ENCODE data around the gene CUEDC1. TPM values are rescaled to one million over a fixed set of nuclear protein-coding genes. Genes with fewer than 3 reads are reported as not detected.

Gene CUEDC1
- total and polyA plus RNA-seq, 9 of the 15 experiments (the other 6 are each of a cell fraction or from before 2014, with no cell fraction given) = 0.20 to 4.1 (median 1.6) TPM; not detected in 1

GRCh38 chr17:57849874-57850754 is 105.1 kb downstream of the CUEDC1 start, which contains the start of gene MRPS23 (continued):
- TF ChIP-seq ZBTB43 (CRISPR knock-in tag; IDR thresholded peaks at IDR 0.05) (no peak), LEF1 (IDR thresholded peaks at IDR 0.05) (no peak), MYNN (IDR thresholded peaks at IDR 0.05) (no peak), MYNN (CRISPR knock-in tag; IDR thresholded peaks at IDR 0.05) (no peak), ZNF280A (IDR thresholded peaks at IDR 0.05; ENCODE audit: low read depth, partially characterized antibody) (no peak), IRF2 (CRISPR knock-in tag; IDR thresholded peaks at IDR 0.05) (no peak; the same call in 1 of the 2 replicates), ZNF79 (CRISPR knock-in tag; IDR thresholded peaks at IDR 0.05; ENCODE audit: low read depth) (no peak), ASH1L (IDR thresholded peaks at IDR 0.05; ENCODE audit: borderline replicate concordance, low read depth, partially characterized antibody) (no peak), MTA3 (IDR thresholded peaks at IDR 0.05; ENCODE audit: borderline replicate concordance) (peak; percentile 86; the same call in 1 of the 2 replicates), ZNF445 (CRISPR knock-in tag; IDR thresholded peaks at IDR 0.05; ENCODE audit: low read depth) (no peak), BRD9 (IDR thresholded peaks at IDR 0.05; ENCODE audit: low read depth, partially characterized antibody) (no peak), DIDO1 (tag; IDR thresholded peaks at IDR 0.05; ENCODE audit: low read depth) (peak; percentile 91), GATAD2A (IDR thresholded peaks at IDR 0.05) (no peak), ARID2 (IDR thresholded peaks at IDR 0.05) (no peak), ZNF133 (CRISPR knock-in tag; IDR thresholded peaks at IDR 0.05) (no peak), CHD1 (IDR thresholded peaks at IDR 0.05; ENCODE audit: low read length) (no peak), TBL1XR1 (IDR thresholded peaks at IDR 0.05; ENCODE audit: low read length in 2 of 2) (peak; percentile 67 to 73; a peak in 2 of 4 replicates), ZSCAN32 (CRISPR knock-in tag; IDR thresholded peaks at IDR 0.05) (0 out of 2 replicates have a peak, but pooled peaks have one; percentile 15), NELFE (IDR thresholded peaks at IDR 0.05; ENCODE audit: insufficient read depth, insufficient read length) (no peak)
- TF ChIP-seq, protein P1, sequence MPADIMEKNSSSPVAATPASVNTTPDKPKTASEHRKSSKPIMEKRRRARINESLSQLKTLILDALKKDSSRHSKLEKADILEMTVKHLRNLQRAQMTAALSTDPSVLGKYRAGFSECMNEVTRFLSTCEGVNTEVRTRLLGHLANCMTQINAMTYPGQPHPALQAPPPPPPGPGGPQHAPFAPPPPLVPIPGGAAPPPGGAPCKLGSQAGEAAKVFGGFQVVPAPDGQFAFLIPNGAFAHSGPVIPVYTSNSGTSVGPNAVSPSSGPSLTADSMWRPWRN (IDR thresholded peaks at IDR 0.05; ENCODE audit: low read depth) = no peak
- TF ChIP-seq, protein P2, sequence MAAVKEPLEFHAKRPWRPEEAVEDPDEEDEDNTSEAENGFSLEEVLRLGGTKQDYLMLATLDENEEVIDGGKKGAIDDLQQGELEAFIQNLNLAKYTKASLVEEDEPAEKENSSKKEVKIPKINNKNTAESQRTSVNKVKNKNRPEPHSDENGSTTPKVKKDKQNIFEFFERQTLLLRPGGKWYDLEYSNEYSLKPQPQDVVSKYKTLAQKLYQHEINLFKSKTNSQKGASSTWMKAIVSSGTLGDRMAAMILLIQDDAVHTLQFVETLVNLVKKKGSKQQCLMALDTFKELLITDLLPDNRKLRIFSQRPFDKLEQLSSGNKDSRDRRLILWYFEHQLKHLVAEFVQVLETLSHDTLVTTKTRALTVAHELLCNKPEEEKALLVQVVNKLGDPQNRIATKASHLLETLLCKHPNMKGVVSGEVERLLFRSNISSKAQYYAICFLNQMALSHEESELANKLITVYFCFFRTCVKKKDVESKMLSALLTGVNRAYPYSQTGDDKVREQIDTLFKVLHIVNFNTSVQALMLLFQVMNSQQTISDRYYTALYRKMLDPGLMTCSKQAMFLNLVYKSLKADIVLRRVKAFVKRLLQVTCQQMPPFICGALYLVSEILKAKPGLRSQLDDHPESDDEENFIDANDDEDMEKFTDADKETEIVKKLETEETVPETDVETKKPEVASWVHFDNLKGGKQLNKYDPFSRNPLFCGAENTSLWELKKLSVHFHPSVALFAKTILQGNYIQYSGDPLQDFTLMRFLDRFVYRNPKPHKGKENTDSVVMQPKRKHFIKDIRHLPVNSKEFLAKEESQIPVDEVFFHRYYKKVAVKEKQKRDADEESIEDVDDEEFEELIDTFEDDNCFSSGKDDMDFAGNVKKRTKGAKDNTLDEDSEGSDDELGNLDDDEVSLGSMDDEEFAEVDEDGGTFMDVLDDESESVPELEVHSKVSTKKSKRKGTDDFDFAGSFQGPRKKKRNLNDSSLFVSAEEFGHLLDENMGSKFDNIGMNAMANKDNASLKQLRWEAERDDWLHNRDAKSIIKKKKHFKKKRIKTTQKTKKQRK (IDR thresholded peaks at IDR 0.05; ENCODE audit: borderline replicate concordance, low read depth, low read length) = peak; percentile 73
